Measurements from ENCODE around the gene IGFL4. TPM values are rescaled to one million over a fixed set of nuclear protein-coding genes. Genes with fewer than 3 reads are reported as not detected.
A peak's percentile ranks its signal among the peaks of the same experiment; 100 is the strongest.

Gene IGFL4
- total RNA-seq, 1 experiment from 2014 or later: not detected

DNA sequence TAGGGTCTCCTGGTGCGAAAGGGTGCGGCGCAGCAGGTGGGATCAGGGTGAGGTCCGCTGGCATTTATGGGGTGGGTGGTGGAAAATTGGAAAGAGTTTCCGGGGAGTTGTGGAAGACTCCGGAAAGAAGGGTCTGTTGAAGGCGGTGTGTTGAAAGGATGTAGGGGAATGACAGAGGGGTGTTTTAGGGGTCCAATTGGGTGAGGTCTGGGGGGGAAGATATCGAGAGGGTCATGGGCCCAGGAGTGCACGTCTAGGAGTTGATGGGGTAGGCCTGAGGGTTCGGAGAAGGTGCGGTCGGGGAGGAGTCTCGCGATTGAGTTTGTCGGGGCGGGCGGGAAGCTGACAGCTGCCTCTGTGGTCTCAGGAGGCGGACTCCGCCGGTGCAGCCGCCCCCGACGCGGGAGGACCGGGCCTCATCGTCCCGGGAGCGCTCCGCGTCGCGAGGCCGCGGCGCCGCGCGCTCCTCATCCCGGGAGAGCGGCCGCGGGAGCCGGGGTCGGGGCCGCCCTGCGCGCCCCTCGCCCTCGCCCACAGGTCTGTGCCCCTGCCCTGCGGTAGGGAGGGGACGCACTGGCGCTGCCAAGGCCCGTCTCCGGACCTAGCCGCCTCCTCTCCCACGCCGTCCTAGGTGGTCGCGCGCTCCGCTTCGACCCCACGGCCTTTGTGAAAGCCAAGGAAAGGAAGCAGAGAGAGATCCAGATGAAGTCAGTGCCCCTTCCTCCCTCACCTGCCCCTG is 24.9 kb downstream of the IGFL4 start:
- DNase-seq: no peak
- H3K4me3 ChIP-seq: no peak overlapping the region

DNA sequence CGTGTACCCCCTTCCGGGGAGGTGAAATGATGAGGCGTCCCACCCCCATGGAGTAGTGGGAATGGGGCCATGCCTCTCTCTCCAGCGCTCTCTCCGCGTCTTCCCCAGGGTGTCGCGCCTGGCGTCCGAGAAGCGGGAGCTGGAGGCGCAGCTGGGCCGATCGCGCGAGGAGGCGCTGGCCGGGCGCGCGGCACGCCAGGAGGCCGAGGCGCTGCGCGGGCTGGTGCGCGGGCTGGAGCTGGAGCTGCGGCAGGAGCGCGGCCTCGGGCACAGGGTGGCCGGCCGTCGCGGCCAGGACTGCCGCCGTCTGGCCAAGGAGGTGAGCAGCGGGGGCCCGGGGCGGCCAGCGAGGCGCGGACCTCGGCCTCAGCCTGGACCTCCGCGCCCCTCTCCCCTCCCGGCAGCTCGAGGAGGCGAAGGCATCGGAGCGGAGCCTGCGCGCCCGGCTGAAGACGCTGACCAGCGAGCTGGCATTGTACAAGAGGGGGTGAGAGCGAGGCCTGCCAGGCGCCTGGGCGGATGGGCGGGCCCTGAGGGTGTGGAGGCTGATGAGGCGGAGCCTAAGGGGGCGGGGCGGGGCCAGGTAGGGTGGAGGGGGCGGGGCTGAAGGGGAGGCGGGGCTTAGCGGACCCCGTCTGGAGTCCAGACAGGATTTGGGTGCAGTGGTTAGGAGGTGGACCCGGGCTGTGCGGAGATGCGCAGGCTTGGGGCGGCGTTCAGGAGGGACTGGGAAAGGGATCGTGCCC is 25.7 kb downstream of the IGFL4 start:
- H3K4me3 ChIP-seq: no peak overlapping the region
- no peak for DNase-seq
- peaks cover 3% of the 10 kb centered on the region; the same call in 1 of the 2 replicates for H3K36me3 ChIP-seq
- H3K9me3 ChIP-seq: no peaks in the 10 kb centered on the region
- H3K27me3 ChIP-seq: no peaks in the 10 kb centered on the region

More for the DNA sequence above, 24.9 kb downstream of the IGFL4 start:
- no peaks in the 10 kb centered on the region for H3K27me3 ChIP-seq
- H3K36me3 ChIP-seq: peaks cover 3% of the 10 kb centered on the region; the same call in 1 of the 2 replicates
- H3K9me3 ChIP-seq: no peaks in the 10 kb centered on the region

DNA sequence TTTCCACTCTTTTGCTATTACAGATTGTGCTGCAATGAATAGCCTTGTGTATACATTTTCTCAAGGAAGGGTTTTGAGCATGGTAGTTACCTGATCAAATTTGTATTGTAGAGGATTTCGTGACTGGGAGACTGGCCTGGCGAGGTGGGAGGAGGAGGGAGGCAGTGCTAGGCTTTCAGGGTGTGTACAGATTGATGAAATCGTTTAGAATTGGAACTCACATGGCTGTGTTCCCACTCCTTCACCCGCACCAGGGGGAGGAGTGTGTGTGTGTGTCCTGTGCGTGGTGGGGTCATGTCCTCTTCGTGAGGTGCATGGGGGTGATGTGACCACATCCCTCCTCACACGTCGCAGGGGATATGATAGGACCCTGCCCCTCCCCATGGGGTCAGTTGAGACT is 26.3 kb downstream of the IGFL4 start:
- H3K36me3 ChIP-seq: peaks cover 3% of the 10 kb centered on the region; the same call in 1 of the 2 replicates
- H3K27me3 ChIP-seq: no peaks in the 10 kb centered on the region
- no peaks in the 10 kb centered on the region for H3K9me3 ChIP-seq
- H3K4me3 ChIP-seq: no peak overlapping the region
- no peak for DNase-seq

DNA sequence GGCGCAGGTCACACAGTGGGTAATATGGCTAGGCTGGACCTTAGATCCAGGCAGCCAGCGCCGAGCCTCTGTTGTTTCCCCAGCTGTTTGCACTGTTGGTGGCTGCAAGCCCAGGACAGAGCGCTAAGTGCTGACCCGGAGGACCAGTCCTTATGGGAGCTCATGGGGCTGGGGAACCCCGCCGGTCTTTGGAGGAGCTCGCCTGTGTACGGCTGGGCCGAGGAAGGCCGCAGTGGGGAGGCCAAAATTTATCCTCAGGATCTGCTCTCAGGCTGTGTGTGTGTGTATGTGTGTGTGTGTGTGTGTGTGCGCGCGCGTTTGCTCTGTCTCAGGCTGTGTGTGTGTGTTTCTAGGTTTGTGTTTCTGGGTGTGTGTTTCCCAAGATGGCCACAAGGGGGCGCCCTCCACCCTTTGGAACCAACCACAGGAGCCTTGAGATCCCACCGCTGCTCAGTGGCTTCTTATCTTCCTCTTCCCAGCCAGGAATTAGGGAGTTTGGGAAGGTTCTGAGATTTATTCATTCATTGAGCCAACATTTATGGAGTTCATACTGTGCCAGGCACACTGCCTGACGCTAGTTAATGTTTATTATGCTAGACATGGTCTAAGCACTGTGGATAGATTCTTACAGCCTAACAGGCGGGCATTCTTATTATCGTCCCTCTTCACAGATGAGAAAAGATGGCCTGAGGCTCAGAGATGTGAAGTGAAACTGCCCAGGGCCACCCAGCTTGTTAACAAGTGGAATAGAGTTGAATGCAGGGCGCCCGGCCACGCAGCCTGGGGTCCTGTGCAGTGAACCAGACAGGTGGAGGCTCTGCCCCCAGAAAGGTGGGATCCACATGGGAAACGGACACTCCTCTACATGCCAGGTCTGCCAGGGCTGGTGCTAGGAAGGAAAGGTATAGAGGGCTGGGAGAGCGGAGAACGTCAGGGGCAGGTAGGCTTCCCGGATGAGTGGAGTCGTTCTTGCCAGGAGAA is 31.0 kb downstream of the IGFL4 start:
- DNase-seq: peak; percentile 59
- Histone ChIP-seq H3K9me3 (no peaks in the 10 kb centered on the region), H3K4me3 (no peak overlapping the region), H3K27me3 (no peaks in the 10 kb centered on the region), H3K36me3 (no peaks in the 10 kb centered on the region)

DNA sequence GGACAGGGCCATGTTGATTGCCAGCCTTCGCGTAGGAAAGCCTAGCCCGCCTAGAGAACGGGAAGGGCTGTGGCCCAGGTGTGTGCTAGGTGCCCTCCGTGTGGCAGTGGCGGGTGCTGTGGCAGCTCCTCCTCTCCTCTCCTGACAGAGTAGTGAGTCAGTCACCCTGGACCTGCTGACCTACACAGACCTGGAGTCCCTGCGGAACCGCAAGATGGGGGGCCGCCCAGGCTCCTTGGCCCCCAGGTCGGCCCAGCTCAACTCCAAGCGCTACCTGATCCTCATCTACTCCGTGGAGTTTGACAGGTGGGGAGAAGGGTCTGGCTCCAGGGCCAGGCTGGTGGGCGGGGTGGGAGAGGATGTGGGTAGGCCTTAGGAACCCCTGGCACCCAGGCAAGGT is 34.4 kb downstream of the IGFL4 start:
- no peaks in the 10 kb centered on the region for H3K36me3 ChIP-seq
- no peaks in the 10 kb centered on the region for H3K27me3 ChIP-seq
- DNase-seq: no peak
- no peaks in the 10 kb centered on the region for H3K9me3 ChIP-seq
- no peak overlapping the region for H3K4me3 ChIP-seq

DNA sequence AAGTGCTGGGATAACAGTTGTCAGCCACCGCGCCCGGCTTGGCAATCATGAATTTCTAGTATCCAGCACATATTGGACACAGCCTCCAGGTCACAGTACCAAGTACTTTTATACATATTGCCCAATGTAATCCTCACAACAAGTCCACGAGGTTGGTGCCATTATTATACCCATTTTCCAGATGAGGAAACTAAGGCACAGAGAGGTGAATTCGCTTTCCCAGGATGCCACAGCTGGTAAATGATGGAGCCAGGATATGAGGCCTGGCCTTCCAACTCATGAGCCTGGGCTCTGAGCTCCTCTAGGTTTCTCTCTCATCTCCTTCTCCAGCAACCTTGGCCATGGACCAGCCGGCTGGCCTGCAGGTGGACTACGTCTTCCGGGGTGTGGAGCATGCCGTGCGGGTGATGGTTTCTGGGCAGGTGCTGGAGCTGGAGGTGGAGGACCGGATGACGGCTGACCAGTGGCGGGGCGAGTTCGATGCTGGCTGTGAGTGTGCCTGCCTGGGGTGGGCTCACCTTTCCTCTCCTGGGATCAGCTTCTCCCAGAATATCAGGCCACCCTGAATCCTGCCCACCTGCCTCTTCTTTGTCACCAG is 38.0 kb downstream of the IGFL4 start:
- no peak for DNase-seq
- H3K4me3 ChIP-seq: no peak overlapping the region

DNA sequence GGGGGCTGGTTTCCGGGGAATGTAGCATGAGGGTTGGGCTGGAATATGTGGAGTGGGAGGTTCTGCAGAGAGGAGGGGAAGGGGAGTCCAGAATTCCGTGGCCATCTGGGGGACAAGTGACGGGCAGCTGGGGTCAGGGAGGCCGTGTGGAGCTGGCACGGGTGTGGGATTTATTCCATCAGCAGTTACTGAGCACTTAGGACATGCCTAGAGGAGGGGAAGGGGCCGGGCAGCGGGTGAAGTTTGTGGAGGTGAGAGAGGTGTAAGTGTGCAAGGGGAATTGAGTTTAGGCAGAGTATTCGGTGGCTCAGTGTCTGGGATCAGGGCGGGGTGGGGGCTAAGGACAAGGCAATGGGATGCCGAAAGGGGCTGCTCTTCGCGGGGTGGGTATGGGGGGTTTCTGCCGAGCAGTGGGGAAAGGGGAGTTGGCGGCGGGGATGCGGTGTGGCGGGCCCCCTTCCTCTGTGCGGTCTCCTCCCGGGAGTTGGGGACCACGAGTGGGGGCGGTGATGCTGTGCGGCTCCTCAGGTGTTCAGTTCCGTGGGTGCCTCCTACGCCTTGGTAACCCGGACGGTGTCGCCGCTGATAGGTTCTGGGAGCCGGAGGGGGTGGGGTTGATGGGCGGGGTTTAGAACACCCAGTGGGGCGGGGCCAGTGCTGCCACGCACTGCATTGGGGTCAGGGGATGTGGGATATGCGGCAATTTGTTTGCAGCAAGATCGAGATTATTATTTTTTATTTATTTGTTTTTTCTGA is 40.1 kb downstream of the IGFL4 start:
- H3K36me3 ChIP-seq: no peaks in the 10 kb centered on the region
- DNase-seq: no peak
- no peaks in the 10 kb centered on the region for H3K27me3 ChIP-seq
- H3K4me3 ChIP-seq: no peak overlapping the region
- H3K9me3 ChIP-seq: no peaks in the 10 kb centered on the region

More for the DNA sequence above, 38.0 kb downstream of the IGFL4 start:
- Histone ChIP-seq H3K36me3 (no peaks in the 10 kb centered on the region), H3K27me3 (no peaks in the 10 kb centered on the region), H3K9me3 (no peaks in the 10 kb centered on the region)

DNA sequence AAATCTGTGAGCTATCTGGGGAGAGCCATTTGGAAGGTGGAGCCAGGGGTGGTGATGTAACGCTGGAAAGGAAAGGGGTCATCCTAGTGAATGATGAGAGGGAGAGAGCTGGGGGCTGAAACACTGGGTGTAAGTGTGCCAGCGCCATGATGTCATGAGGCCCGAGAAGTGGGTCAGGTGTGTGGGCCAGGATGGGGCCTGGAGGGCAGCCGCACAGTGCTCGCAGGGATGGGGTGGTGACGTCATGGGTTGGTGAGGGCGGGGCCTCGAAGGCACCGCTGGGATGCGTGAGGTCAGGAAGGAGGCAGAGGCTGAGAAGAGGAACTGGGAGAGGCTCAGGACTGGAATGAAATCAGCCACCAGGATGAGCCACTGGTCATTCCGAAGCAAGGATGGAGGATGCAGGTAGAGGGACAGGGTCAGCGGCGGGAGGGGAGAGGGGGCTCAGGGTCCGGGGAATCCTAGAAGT is 41.1 kb downstream of the IGFL4 start:
- no peak for DNase-seq
- no peaks in the 10 kb centered on the region for H3K9me3 ChIP-seq
- H3K27me3 ChIP-seq: no peaks in the 10 kb centered on the region
- no peaks in the 10 kb centered on the region for H3K36me3 ChIP-seq
- no peak overlapping the region for H3K4me3 ChIP-seq

DNA sequence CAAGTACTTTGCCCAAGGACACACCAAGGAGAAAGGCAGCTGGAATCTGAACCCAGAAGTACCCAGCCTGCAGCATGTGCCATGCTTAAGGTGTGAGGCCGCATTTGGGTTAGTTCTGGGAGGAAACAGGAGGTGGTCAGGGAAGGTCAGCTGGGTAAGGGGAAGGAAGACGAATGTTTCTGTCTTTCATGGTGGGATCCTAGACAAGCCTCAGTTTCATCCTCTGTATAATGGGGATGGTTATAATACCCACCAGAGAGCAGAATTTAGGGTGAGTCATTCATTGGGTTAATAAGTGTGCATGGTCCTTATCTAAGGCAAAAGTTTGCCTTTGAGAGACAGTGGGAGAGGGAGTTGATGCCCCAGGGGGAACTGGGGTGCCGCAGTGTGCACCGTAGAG is 42.0 kb downstream of the IGFL4 start:
- no peaks in the 10 kb centered on the region for H3K27me3 ChIP-seq
- DNase-seq: no peak
- no peak overlapping the region for H3K4me3 ChIP-seq
- H3K36me3 ChIP-seq: no peaks in the 10 kb centered on the region
- H3K9me3 ChIP-seq: no peaks in the 10 kb centered on the region

DNA sequence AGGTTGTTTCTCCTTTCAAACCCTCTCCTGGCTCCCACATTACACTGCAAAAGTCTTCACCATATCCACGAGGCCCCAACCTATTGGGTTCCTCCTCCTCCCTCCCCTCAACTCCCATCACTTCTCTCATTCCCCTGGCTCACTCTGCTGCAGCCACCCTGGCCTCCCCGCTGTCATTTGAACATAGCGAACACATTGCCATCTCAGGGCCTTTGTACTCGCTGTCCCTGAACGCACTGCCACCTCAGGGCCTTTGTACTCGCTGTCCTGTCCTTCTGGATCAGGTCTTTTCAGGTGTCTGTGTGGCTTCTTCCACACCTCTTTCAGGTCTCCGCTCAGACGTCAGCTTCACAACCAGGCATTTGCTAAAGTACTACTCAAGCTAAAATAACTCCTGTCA is 43.9 kb downstream of the IGFL4 start:
- DNase-seq: no peak
- Histone ChIP-seq H3K36me3 (no peaks in the 10 kb centered on the region), H3K9me3 (no peaks in the 10 kb centered on the region), H3K27me3 (no peaks in the 10 kb centered on the region), H3K4me3 (no peak overlapping the region)

DNA sequence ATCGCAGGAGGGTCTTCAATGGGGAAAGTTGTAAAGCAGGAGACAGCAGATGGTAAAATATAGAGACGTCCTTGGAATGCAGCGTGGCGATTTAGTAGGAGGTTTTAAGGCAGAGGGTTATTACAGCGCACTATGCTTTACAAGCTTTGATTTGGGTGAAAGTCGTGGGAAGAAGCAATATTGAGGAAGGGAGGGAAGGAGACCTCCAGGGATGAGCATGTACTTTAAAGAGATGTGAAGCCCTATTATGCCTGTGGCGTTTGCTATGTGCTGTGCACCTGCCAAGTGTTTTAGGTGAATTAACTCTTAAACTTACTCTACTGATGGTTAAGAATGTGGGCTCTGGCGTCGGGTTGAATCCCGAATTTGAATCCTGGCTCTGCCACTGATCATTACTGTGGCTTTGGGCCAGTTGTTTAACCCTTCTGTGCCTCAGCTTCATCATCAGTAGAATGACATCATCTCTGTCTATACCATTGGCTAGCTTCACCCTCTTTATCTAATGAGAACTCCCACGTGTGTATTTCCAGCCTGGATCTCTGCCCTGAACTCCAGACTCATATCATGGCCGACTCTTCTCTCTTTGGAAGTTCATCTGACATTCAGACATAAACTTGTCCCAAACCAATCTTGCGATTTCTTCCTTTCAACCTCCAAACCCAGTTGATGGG is 45.0 kb downstream of the IGFL4 start:
- Histone ChIP-seq H3K36me3 (no peaks in the 10 kb centered on the region), H3K9me3 (no peaks in the 10 kb centered on the region), H3K27me3 (no peaks in the 10 kb centered on the region), H3K4me3 (peak overlapping the region; percentile 79)
- no peak for DNase-seq

DNA sequence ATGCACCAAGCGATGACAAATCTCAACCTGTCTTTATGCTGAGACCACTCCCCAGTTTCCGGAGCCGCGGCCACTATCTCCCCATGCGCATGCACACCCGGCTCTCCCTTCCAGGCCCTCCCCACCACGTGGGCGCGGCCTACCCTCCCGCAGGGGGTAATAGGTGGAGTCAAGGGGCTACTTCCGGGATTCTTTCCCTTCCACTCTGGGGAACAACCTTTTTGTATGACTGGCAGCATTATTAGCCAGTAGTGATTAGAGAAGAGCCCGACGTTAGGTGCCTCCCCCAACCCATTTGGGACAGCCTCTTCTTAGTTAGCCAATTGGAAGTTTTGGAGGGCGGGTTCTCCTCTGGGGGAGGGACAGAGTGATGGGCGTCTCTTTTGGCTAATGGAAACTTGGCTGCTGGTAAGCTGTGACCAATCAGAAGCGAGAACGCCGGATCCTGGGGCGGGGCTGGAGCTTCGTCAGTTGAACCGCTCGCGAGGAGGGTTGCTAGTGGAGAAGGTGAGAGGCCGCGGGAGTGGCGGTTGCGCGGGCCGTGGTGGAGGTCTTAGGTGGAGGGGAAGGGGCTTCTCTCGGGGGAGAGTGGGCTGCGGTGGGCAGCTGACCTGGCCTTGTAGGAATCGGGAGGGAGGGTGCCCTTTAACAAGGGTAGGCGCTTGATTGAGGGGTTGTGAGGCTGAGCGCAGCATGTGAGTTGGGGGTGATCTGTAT is 45.6 kb downstream of the IGFL4 start, which contains the start of gene CCDC61:
Gene CCDC61 (plus strand): TSS at position 470 of the 717 bp plus-strand sequence. CDS start 7,552 bp downstream, outside the sequence.
- Histone ChIP-seq H3K36me3 (no peaks in the 10 kb centered on the region), H3K4me3 (peak within 1 kb of the TSS; percentile 79), H3K9me3 (no peaks in the 10 kb centered on the region), H3K27me3 (no peaks in the 10 kb centered on the region; the same call in 1 of the 2 replicates)
- DNase-seq: peak; percentile 95

DNA sequence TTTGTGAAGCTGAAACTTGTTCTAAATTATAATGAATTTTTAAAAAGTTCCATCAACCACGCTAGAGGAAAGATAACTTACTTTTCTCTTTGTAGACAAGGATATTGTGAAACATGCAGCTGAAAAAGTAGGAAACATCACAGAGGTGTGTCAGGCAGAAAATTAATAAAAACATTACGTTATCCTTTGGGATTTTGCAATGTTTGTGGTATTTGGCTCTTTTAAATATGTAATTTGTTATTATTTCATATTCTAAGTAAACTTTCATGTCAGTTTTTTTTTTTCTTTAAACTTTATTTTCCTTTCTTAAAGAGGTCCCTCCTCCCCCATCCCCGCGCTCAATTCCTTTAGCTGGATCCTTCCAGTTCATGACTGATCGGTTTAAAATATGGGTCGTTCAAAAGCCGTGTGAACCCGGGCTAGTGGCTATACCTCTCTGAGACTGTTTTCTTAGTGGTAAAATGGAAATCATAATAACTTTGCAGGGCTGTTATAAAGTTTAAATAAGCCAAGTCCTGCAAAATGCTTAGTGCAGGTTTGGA is 46.3 kb downstream of the IGFL4 start:
- DNase-seq: peak; percentile 30
- peaks cover 2% of the 10 kb centered on the region for H3K27me3 ChIP-seq
- H3K36me3 ChIP-seq: no peaks in the 10 kb centered on the region
- peak overlapping the region; percentile 79 for H3K4me3 ChIP-seq
- no peaks in the 10 kb centered on the region for H3K9me3 ChIP-seq

DNA sequence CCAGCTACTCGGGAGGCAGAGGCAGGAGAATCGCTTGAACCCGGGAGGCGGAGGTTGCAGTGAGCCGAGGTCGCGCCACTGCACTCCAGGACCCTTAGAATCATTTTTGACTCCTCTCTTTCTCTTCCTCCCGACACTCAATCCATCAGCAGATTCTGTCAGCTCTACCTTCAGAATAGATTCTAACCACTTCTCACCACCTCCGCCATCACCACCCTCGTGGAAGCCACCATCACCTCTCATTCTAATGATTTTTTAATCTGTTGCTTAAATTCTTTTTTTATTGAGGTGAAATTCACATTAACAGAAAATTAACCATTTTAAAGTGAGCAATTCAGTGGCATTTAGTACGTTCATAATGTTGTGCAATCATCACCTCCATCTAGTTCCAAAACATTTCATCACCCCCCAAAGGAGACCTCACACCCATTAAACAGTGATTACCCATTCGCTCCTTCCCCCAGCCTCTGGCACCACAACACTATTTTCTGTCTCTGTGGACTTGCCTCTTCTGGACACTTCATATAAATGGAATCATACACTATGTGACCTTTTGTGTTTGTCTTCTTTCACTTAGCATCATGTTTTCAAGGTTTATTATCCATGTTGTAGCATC is 50.6 kb downstream of the IGFL4 start:
- no peak overlapping the region for H3K4me3 ChIP-seq
- H3K9me3 ChIP-seq: no peaks in the 10 kb centered on the region
- DNase-seq: no peak
- peaks cover 7% of the 10 kb centered on the region for H3K27me3 ChIP-seq
- H3K36me3 ChIP-seq: no peaks in the 10 kb centered on the region
